HL-60/S4 treated with retinoic acid at 250 ng/mL for 4 days and 3 days (cell line): ENCODE results near the gene S100A12.

Experiments used
- in situ Hi-C: fragments of 300-500 bp; cut with MboI; formaldehyde crosslinking; loops from 2 replicates; pipeline ENCODE4 v1.7.0; 2022; ENCODE audit warnings: low sequenced_read_pairs

S100A12 gene

GRCh38 chr1:153397051-153397923 lies 21.9 kb upstream of the S100A12 start:
- in situ Hi-C loops, result loop anchor here (5.0 kb wide), 1 partner anchor 45 kb away; no protein-coding TSS in a partner anchor

GRCh38 chr1:153396461-153396860 lies 21.0 kb upstream of the S100A12 start:
- in situ Hi-C loops, result loop anchor here (5.0 kb wide), 1 partner anchor 44 kb away; no protein-coding TSS in a partner anchor

GRCh38 chr1:153395776-153396175 lies 20.4 kb upstream of the S100A12 start:
- in situ Hi-C loops, result loop anchor here (5.0 kb wide), 1 partner anchor 43 kb away; no protein-coding TSS in a partner anchor

- in situ Hi-C loops, result loop anchor here (5.0 kb wide), 1 partner anchor 43 kb away; no protein-coding TSS in a partner anchor
Measured at GRCh38 chr1:153395136-153395685, 19.8 kb upstream of the S100A12 start.

- in situ Hi-C loops, result no loop called here
Measured at GRCh38 chr1:153394391-153394790, 19.0 kb upstream of the S100A12 start.

DNA sequence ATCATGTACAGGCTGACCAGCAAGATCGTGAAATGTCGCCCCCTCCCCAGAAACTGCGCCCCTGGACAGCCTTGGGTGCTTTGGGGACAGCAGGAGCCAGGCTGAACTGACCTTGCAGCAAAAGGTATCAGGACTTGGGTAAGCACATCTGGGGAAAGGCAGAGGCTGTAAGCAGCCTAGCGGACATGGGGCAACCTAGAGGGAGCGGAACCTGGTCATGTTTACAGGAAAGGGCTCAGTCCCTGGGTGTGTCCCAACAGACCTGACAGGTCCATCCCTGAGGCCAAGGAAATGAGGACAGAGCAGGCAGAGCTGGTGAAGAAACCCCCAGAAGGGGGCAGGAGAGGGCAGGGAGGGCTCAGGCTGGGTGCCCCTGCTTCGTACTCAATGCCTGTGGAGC lies 18.5 kb upstream of the S100A12 start:
- in situ Hi-C loops, result no loop called here

- in situ Hi-C loops, result no loop called here
Measured at GRCh38 chr1:153392822-153393221, 17.4 kb upstream of the S100A12 start.

DNA sequence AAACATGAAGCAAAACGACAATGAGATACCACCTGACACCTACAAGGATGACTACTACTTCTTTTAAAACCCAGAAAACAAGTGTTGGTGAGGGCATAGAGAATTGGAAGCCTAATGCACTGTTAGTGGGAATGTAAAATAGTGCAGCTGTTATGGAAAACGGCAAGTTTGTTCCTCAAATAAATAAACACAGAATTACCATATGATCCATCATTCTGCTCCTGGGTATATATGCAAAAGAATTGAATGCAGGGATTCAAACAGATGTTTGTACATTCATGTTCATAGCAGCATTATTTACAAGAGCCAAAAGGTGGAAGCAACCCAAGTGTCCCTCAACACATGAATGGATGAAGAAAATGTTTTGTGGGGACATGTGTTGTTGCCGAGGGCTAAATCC lies 16.8 kb upstream of the S100A12 start:
- in situ Hi-C loops, result no loop called here

DNA sequence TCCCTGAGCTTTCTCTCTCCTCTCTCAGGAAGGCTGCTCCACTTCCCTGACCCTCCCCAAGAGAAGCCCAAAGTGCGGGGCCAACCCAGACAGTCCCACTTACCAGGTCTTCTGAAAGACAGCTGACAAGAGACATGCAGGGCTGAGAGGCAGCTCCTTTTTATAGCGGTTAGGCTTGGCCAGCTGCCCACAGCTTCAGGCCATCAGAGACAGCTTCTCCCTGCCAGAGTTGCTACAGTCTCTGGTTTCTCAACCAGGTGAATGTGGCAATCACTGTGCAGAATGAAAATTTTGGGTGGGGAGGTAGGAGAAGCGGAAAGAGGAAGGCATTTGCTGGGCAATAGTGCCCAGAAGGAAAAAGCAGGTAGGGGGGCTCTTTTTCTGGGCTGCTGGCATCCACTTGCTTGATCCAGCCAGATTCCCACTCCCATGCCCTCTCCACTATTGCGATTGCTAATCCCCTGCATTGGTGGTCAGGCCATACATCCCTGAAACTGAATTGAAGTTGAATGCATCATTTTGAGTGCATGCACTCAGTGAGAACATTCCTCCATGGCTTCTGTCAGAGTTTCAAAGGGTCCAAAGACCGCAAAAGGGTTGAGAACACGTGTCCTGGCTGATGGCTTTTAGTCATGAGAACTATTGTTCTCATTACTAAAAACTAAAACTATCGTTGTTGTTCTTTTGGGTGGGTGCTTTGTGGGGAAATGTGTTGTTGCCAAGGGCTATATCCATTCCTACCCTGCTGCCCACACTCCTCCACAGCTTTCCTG lies 15.7 kb upstream of the S100A12 start, which contains the start of gene S100A8:
Gene S100A8, minus strand, starts transcription at position 136 of the 773 bp plus-strand sequence. CDS start 538 bp downstream, outside the sequence.
- in situ Hi-C loops, result no loop called here

- in situ Hi-C loops, result no loop called here
Measured at GRCh38 chr1:153389973-153390879, 14.8 kb upstream of the S100A12 start.

- in situ Hi-C loops, result no loop called here
Measured at GRCh38 chr1:153389401-153389800, 14.0 kb upstream of the S100A12 start.

- in situ Hi-C loops, result no loop called here
Measured at GRCh38 chr1:153387785-153388184, 12.4 kb upstream of the S100A12 start.

GRCh38 chr1:153387001-153387400 lies 11.6 kb upstream of the S100A12 start:
- in situ Hi-C loops, result no loop called here

DNA sequence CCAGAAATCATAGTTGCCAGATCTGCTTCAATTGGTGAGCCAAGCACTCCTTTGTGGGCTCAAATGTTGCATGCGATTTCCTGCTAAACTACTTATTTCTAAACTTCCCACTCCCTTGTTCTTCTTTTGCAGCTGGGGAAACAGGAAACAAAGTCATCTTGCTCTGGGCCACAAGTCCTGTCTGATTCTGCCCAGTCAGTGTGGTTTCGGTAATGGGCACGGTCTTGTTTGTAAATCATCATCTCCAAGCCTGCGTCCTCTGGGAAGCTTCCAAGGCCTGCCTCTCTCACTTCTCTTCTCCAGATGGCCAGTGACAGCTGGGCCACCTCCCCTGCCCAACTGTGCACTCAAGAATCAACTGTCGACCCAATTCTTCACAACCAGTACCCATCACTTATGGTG lies 11.1 kb upstream of the S100A12 start:
- in situ Hi-C loops, result no loop called here

DNA sequence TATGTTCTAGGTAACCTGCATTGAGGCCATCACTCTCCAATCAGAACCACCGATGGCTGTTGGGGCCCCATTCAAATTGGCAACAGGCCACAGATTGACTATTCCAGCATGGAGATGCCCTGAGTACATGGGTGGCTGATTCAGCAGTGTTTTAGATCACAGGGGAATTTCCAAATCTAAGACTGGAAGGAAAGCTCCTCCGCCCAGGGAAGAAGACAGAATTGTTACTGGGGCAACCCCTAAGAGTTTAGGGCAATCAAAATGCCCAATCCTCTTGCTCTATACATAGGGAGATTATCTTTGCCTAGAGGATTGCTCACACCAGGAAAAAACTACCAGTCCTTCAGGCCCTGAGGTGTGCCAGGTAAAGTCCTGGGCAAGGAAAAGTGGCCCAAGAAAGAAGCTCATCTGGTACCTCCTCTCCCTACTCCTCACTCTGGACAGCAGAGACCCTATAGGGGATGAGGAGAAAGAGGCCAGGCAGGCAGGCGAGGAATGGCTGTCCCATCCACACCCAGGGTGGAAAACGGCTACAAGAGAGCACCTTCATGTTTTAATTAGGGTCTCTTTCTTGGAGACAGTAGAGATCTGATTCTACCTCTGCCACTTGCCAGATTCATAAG lies 9.6 kb upstream of the S100A12 start:
- in situ Hi-C loops, result no loop called here

- in situ Hi-C loops, result no loop called here
Measured at GRCh38 chr1:153380711-153381110, 5.3 kb upstream of the S100A12 start.

- in situ Hi-C loops, result no loop called here
Measured at GRCh38 chr1:153379591-153379990, 4.2 kb upstream of the S100A12 start.

GRCh38 chr1:153374071-153374470 lies 1.4 kb downstream of the S100A12 start:
- in situ Hi-C loops, result loop anchor here (25.0 kb wide), 1 partner anchor 613 kb away; the partner anchor contains the start of genes JTB, RAB13 and RPS27

DNA sequence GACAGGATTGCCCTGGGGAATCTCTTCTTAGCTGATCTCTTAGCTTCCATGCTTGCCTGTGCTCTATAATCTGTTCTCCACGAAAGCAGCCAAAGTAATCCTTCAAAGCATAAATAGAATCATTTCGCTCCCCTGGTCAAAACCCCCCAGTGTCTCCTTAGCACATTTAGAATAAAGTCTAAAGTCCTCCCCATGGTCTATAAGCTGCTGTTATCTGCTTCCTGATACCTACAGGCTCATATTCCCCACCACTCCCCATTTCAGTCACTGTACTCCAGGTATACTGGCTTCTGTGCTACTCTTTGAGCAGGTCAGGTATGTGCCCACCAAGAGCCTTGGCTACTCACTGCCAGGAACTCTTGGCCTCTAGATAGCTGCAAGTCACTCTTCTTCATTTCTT lies 2.9 kb downstream of the S100A12 start:
- in situ Hi-C loops, result loop anchor here (25.0 kb wide), 1 partner anchor 615 kb away; the partner anchor contains the start of genes JTB, RAB13 and RPS27
